ENCODE measurements around the gene MKRN2OS. TPM values are rescaled to one million over a fixed set of nuclear protein-coding genes. Genes with fewer than 3 reads are reported as not detected.

Gene MKRN2OS
- total RNA-seq, 4 donors from 2014 or later, result 0.91 to 2.0 (median 1.6) TPM

- 94% methylated on average over 11 of the region's 11 CpGs for WGBS
- TF ChIP-seq, protein P1, sequence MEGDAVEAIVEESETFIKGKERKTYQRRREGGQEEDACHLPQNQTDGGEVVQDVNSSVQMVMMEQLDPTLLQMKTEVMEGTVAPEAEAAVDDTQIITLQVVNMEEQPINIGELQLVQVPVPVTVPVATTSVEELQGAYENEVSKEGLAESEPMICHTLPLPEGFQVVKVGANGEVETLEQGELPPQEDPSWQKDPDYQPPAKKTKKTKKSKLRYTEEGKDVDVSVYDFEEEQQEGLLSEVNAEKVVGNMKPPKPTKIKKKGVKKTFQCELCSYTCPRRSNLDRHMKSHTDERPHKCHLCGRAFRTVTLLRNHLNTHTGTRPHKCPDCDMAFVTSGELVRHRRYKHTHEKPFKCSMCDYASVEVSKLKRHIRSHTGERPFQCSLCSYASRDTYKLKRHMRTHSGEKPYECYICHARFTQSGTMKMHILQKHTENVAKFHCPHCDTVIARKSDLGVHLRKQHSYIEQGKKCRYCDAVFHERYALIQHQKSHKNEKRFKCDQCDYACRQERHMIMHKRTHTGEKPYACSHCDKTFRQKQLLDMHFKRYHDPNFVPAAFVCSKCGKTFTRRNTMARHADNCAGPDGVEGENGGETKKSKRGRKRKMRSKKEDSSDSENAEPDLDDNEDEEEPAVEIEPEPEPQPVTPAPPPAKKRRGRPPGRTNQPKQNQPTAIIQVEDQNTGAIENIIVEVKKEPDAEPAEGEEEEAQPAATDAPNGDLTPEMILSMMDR (IDR thresholded peaks at IDR 0.05), result no peak
- no peak for TF ChIP-seq POLR2A (IDR thresholded peaks at IDR 0.05)
- no peak for TF ChIP-seq POLR2AphosphoS5 (IDR thresholded peaks at IDR 0.05)
- TF ChIP-seq EP300 (IDR thresholded peaks at IDR 0.05), result no peak
- H3K36me3 ChIP-seq, result peaks cover 14% of the 10 kb centered on the region
- H3K4me1 ChIP-seq, result no peaks in the 10 kb centered on the region
- H3K4me3 ChIP-seq, result no peak overlapping the region
- no peak overlapping the region for H3K27ac ChIP-seq
- no peak for DNase-seq (ENCODE audit: low spot score in 2 of 2)
- no peaks in the 10 kb centered on the region for H3K9me3 ChIP-seq
- H3K27me3 ChIP-seq, result no peaks in the 10 kb centered on the region
Measured at GRCh38 chr3:12516873-12517272, 28.4 kb downstream of the MKRN2OS start.

GRCh38 chr3:12515631-12516030, 29.7 kb downstream of the MKRN2OS start:
- H3K27ac ChIP-seq, result no peak overlapping the region
- no peak for DNase-seq (ENCODE audit: low spot score in 2 of 2)
- no peaks in the 10 kb centered on the region for H3K27me3 ChIP-seq
- peaks cover 6% of the 10 kb centered on the region for H3K36me3 ChIP-seq
- no peaks in the 10 kb centered on the region for H3K9me3 ChIP-seq
- H3K4me3 ChIP-seq, result no peak overlapping the region
- TF ChIP-seq, protein P1 (IDR thresholded peaks at IDR 0.05), result no peak
- TF ChIP-seq POLR2AphosphoS5 (IDR thresholded peaks at IDR 0.05), result no peak
- TF ChIP-seq EP300 (IDR thresholded peaks at IDR 0.05), result no peak
- TF ChIP-seq POLR2A (IDR thresholded peaks at IDR 0.05), result no peak
- no peaks in the 10 kb centered on the region for H3K4me1 ChIP-seq

GRCh38 chr3:12513694-12514446, 31.4 kb downstream of the MKRN2OS start:
- Histone ChIP-seq H3K27me3 (no peaks in the 10 kb centered on the region), H3K9me3 (no peaks in the 10 kb centered on the region), H3K27ac (no peak overlapping the region), H3K4me1 (peaks cover 2% of the 10 kb centered on the region), H3K36me3 (peaks cover 9% of the 10 kb centered on the region), H3K4me3 (no peak overlapping the region)
- DNase-seq (ENCODE audit: low spot score in 2 of 2), result no peak
- WGBS, result 89% methylated on average over 5 of the region's 5 CpGs
- TF ChIP-seq EP300 (IDR thresholded peaks at IDR 0.05), result no peak
- no peak for TF ChIP-seq POLR2A (IDR thresholded peaks at IDR 0.05)
- TF ChIP-seq, protein P1 (IDR thresholded peaks at IDR 0.05), result no peak
- TF ChIP-seq POLR2AphosphoS5 (IDR thresholded peaks at IDR 0.05), result no peak

- no peaks in the 10 kb centered on the region for H3K27me3 ChIP-seq
- TF ChIP-seq, protein P1 (IDR thresholded peaks at IDR 0.05), result no peak
- TF ChIP-seq EP300 (IDR thresholded peaks at IDR 0.05) (no peak), POLR2A (IDR thresholded peaks at IDR 0.05) (no peak), POLR2AphosphoS5 (IDR thresholded peaks at IDR 0.05) (no peak)
- DNase-seq (ENCODE audit: low spot score in 2 of 2), result no peak
- H3K4me3 ChIP-seq, result no peak overlapping the region
- H3K36me3 ChIP-seq, result peaks cover 9% of the 10 kb centered on the region
- H3K27ac ChIP-seq, result no peak overlapping the region
- WGBS, result 90% methylated on average over 4 of the region's 4 CpGs
- peaks cover 7% of the 10 kb centered on the region for H3K4me1 ChIP-seq
- no peaks in the 10 kb centered on the region for H3K9me3 ChIP-seq
Measured at GRCh38 chr3:12512534-12513118, 32.7 kb downstream of the MKRN2OS start.

- 76% methylated on average over 3 of the region's 3 CpGs for WGBS
- DNase-seq (ENCODE audit: low spot score in 2 of 2), result no peak
- Histone ChIP-seq H3K9me3 (no peaks in the 10 kb centered on the region), H3K4me1 (peaks cover 7% of the 10 kb centered on the region), H3K4me3 (no peak overlapping the region), H3K27me3 (no peaks in the 10 kb centered on the region), H3K27ac (no peak overlapping the region), H3K36me3 (peaks cover 22% of the 10 kb centered on the region)
- TF ChIP-seq EP300 (IDR thresholded peaks at IDR 0.05), result no peak
- TF ChIP-seq POLR2AphosphoS5 (IDR thresholded peaks at IDR 0.05), result no peak
- TF ChIP-seq, protein P1 (IDR thresholded peaks at IDR 0.05), result no peak
- TF ChIP-seq POLR2A (IDR thresholded peaks at IDR 0.05), result no peak
Measured at GRCh38 chr3:12509466-12509865, 35.8 kb downstream of the MKRN2OS start.

Data from suprapubic skin (tissue), 4 donors.